H9 (cell line): Measurements from ENCODE around the gene NCAM1. TPM values are rescaled to one million over a fixed set of nuclear protein-coding genes. Genes with fewer than 3 reads are reported as not detected.
A peak's percentile ranks its signal among the peaks of the same experiment; 100 is the strongest.

Source experiments
- DNase-seq: peaks from one replicate; pipeline ENCODE4 v3.0.0-alpha.2; 2017
- H2AFZ ChIP-seq: one replicate; pipeline ENCODE4 v1.6.1; 2013; ENCODE audit warnings: mild to moderate bottlenecking, low read length, control low read depth, moderate library complexity
- H2AK5ac ChIP-seq: 2 replicates; pipeline ENCODE4 v1.6.1; 2013; ENCODE audit warnings: low read length, control low read depth, mixed read lengths; ENCODE audit not compliant: insufficient read length
- H2BK120ac ChIP-seq: one replicate; pipeline ENCODE4 v1.6.1; 2013; ENCODE audit warnings: low read depth, mild to moderate bottlenecking, low read length, control low read depth, inconsistent platforms; ENCODE audit not compliant: poor library complexity, severe bottlenecking
- H2BK12ac ChIP-seq: 2 replicates; pipeline ENCODE4 v1.6.1; 2013; ENCODE audit warnings: low read length, control low read depth, mixed read lengths, low read depth; ENCODE audit not compliant: insufficient read length
- H2BK15ac ChIP-seq: 2 replicates; pipeline ENCODE4 v1.6.1; 2013; ENCODE audit warnings: low read depth, low read length, control low read depth
- H2BK20ac ChIP-seq: one replicate; pipeline ENCODE4 v1.6.1; 2013; ENCODE audit warnings: low read depth, mild to moderate bottlenecking, low read length, control low read depth, inconsistent platforms; ENCODE audit not compliant: poor library complexity, severe bottlenecking
- H2BK5ac ChIP-seq: 2 replicates; pipeline ENCODE4 v1.6.1; 2013; ENCODE audit warnings: low read length, control low read depth, mixed read lengths; ENCODE audit not compliant: insufficient read length
- H3K14ac ChIP-seq: 2 replicates; pipeline ENCODE4 v1.6.1; 2013; ENCODE audit warnings: low read length, control low read depth; ENCODE audit not compliant: insufficient read depth
- H3K18ac ChIP-seq: 2 replicates; pipeline ENCODE4 v1.6.1; 2013; ENCODE audit warnings: low read depth, mild to moderate bottlenecking, mixed read lengths, low read length, control low read depth; ENCODE audit not compliant: insufficient read length
- H3K23ac ChIP-seq: 2 replicates; pipeline ENCODE4 v1.6.1; 2013; ENCODE audit warnings: low read length, control low read depth, mixed read lengths, low read depth; ENCODE audit not compliant: insufficient read length
- H3K23me2 ChIP-seq: 2 replicates; pipeline ENCODE4 v1.6.1; 2013; ENCODE audit warnings: low read depth, mild to moderate bottlenecking, mixed read lengths, low read length, control low read depth; ENCODE audit not compliant: insufficient read length, poor library complexity, severe bottlenecking
- H3K27ac ChIP-seq: 2 replicates; pipeline ENCODE4 v1.5.1; 2013; ENCODE audit warnings: low read length, control low read depth, mixed read lengths, low read depth; ENCODE audit not compliant: insufficient read length
- H3K27me3 ChIP-seq: 2 replicates; pipeline ENCODE4 v1.6.1; 2013; ENCODE audit warnings: low read length, control low read depth, inconsistent platforms; ENCODE audit not compliant: insufficient read depth
- H3K4ac ChIP-seq: 2 replicates; pipeline ENCODE4 v1.6.1; 2013; ENCODE audit warnings: low read depth, mild to moderate bottlenecking, control low read depth, inconsistent platforms, low read length, moderate library complexity
- H3K4me1 ChIP-seq: 2 replicates; pipeline ENCODE4 v1.6.1; 2013; ENCODE audit warnings: low read length, control low read depth, inconsistent platforms; ENCODE audit not compliant: insufficient read depth
- H3K4me2 ChIP-seq: 2 replicates; pipeline ENCODE4 v1.6.1; 2013; ENCODE audit warnings: low read length, control low read depth, mixed read lengths; ENCODE audit not compliant: insufficient read length, insufficient read depth
- H3K56ac ChIP-seq: 2 replicates; pipeline ENCODE4 v1.6.1; 2013; ENCODE audit warnings: low read depth, mild to moderate bottlenecking, mixed read lengths, low read length, control low read depth; ENCODE audit not compliant: insufficient read length
- H3K79me1 ChIP-seq: 2 replicates; pipeline ENCODE4 v1.6.1; 2013; ENCODE audit warnings: low read depth, mild to moderate bottlenecking, moderate library complexity, low read length, control low read depth, inconsistent platforms; ENCODE audit not compliant: insufficient read depth, poor library complexity, severe bottlenecking
- H3K79me2 ChIP-seq: 2 replicates; pipeline ENCODE4 v1.6.1; 2013; ENCODE audit warnings: low read length, control low read depth, inconsistent platforms; ENCODE audit not compliant: insufficient read depth
- H3K9ac ChIP-seq: 2 replicates; pipeline ENCODE4 v1.6.1; 2013; ENCODE audit warnings: low read length, control low read depth, mixed read lengths; ENCODE audit not compliant: insufficient read length; ENCODE audit errors: extremely low read depth
- H3K9me3 ChIP-seq: one replicate; pipeline ENCODE4 v1.6.1; 2013; ENCODE audit warnings: low read depth, low read length, inconsistent platforms; ENCODE audit not compliant: control insufficient read depth
- H3T11ph ChIP-seq: one replicate; pipeline ENCODE4 v1.6.1; 2013; ENCODE audit warnings: mild to moderate bottlenecking, low read length, control low read depth, inconsistent platforms
- H4K20me1 ChIP-seq: one replicate; pipeline ENCODE4 v1.6.1; 2013; ENCODE audit not compliant: control insufficient read depth, insufficient read length, insufficient read depth
- H4K5ac ChIP-seq: 2 replicates; pipeline ENCODE4 v1.6.1; 2013; ENCODE audit warnings: low read depth, mild to moderate bottlenecking, mixed read lengths, low read length, control low read depth; ENCODE audit not compliant: insufficient read length
- H4K8ac ChIP-seq: replicated peaks from 2 replicates; pipeline ENCODE4 v1.6.1; 2013; ENCODE audit warnings: low read length, control low read depth, mixed read lengths, low read depth; ENCODE audit not compliant: insufficient read length
- H4K91ac ChIP-seq: 2 replicates; pipeline ENCODE4 v1.6.1; 2013; ENCODE audit warnings: low read depth, mild to moderate bottlenecking, moderate library complexity, mixed read lengths, low read length, control low read depth; ENCODE audit not compliant: insufficient read length
- H3K27ac Mint-ChIP-seq, 3 experiments: 2 replicates in 2 of 3; 3 replicates in 1 of 3; pipeline ENCODE4 v1.8.0; 2020 to 2021; ENCODE audit warnings: mixed read lengths in 3 of 3, mild to moderate bottlenecking in 1 of 3, moderate library complexity in 1 of 3
- H3K27me3 Mint-ChIP-seq: 2 replicates; pipeline ENCODE4 v1.8.0; 2021; ENCODE audit warnings: low read depth, mild to moderate bottlenecking, moderate library complexity, mixed read lengths
- H3K36me3 Mint-ChIP-seq, 3 experiments: 2 replicates in 2 of 3; 3 replicates in 1 of 3; pipeline ENCODE4 v1.8.0; 2020 to 2021; ENCODE audit warnings: low read depth in 3 of 3, mixed read lengths in 3 of 3; ENCODE audit not compliant: insufficient read depth in 1 of 3
- H3K4me1 Mint-ChIP-seq, 2 experiments: 2 replicates each; pipeline ENCODE4 v1.8.0; 2020; ENCODE audit warnings: mixed read lengths in 2 of 2
- H3K4me3 Mint-ChIP-seq, 2 experiments: 2 replicates in 1 of 2; 3 replicates in 1 of 2; pipeline ENCODE4 v1.8.0; 2020 to 2021; ENCODE audit warnings: mild to moderate bottlenecking in 2 of 2, mixed read lengths in 2 of 2, moderate library complexity in 1 of 2
- H3K9me3 Mint-ChIP-seq, 2 experiments: 2 replicates in 1 of 2; 3 replicates in 1 of 2; pipeline ENCODE4 v1.8.0; 2020; ENCODE audit warnings: mild to moderate bottlenecking in 2 of 2, mixed read lengths in 2 of 2, moderate library complexity in 1 of 2
- CTCF ChIP-seq: fragments of 200-600 bp; sonication (generic); conservative IDR thresholded peaks from 3 replicates; pipeline ENCODE4 v1.8.0; 2021; ENCODE audit warnings: antibody characterized with exemption, mild to moderate bottlenecking
- WGBS: extraction: QIAGEN DNeasy Blood & Tissue Kit; methylation state at CpG from one replicate; pipeline ENCODE4 v1.1.7; 2013; ENCODE audit warnings: missing lambda C conversion rate, low lambda C conversion rate, mixed read lengths; ENCODE audit not compliant: insufficient read length; ENCODE audit errors: extremely low coverage; 5-methylcytosine and 5-hydroxymethylcytosine counted together
- total RNA-seq: library from RNA; stranded (reverse); gene quantifications from 2 replicates; pipeline ENCODE4 v1.2.1, GENCODE V29; 2021

The NCAM1 gene
- total RNA-seq, 1 experiment from 2014 or later, result 2.5 TPM

GRCh38 chr11:113242767-113243397 lies 281.7 kb downstream of the NCAM1 start:
- Mint-ChIP-seq H3K9me3 (no peaks in the 10 kb centered on the region), H3K36me3 (no peaks in the 10 kb centered on the region; a peak in 1 of 7 replicates), H3K27me3 (peaks cover 8% of the 10 kb centered on the region), H3K4me3 (peak overlapping the region; percentile 26 to 54; a peak in 2 of 5 replicates), H3K4me1 (peaks cover 24 to 32% of the 10 kb centered on the region in 2 experiments), H3K27ac (peak overlapping the region in 1 of 3 experiments; percentile 82; a peak in 2 of 7 replicates)
- H2BK120ac ChIP-seq, result no peak overlapping the region
- WGBS, result no CpG with 5 or more reads among the region's 21 CpGs
- H2BK5ac ChIP-seq, result no peak overlapping the region
- no peak overlapping the region for H3K23ac ChIP-seq
- no peaks in the 10 kb centered on the region for H3K9me3 ChIP-seq
- no peaks in the 10 kb centered on the region for H3K79me2 ChIP-seq
- DNase-seq, result peak; percentile 36
- no peak overlapping the region for H3K56ac ChIP-seq
- no peak overlapping the region for H4K8ac ChIP-seq
- H2AK5ac ChIP-seq, result no peak overlapping the region
- no peaks in the 10 kb centered on the region for H3K23me2 ChIP-seq
- H2BK20ac ChIP-seq, result no peak overlapping the region
- peak overlapping the region; percentile 79 for H3T11ph ChIP-seq
- no peaks in the 10 kb centered on the region for H3K27me3 ChIP-seq
- H2BK15ac ChIP-seq, result no peak overlapping the region
- H3K79me1 ChIP-seq, result no peaks in the 10 kb centered on the region
- peak overlapping the region; percentile 17 for H3K4me2 ChIP-seq
- no peak overlapping the region; the same call in 1 of the 2 replicates for H3K4ac ChIP-seq
- H4K5ac ChIP-seq, result peak overlapping the region; percentile 4
- no peak overlapping the region for H3K9ac ChIP-seq
- no peak overlapping the region for H3K27ac ChIP-seq
- H4K91ac ChIP-seq, result no peak overlapping the region
- peak overlapping the region; percentile 83 for H3K18ac ChIP-seq
- H2BK12ac ChIP-seq, result no peak overlapping the region
- H2AFZ ChIP-seq, result peak overlapping the region; percentile 97
- peaks cover 3% of the 10 kb centered on the region; the same call in 1 of the 2 replicates for H3K4me1 ChIP-seq
- peak overlapping the region; percentile 77 for H3K14ac ChIP-seq
- no peak for TF ChIP-seq CTCF
- H4K20me1 ChIP-seq, result no peaks in the 10 kb centered on the region
